Measurements from ENCODE around the gene MTA2.

Gene MTA2

GRCh38 chr11:62548545-62549335 lies 52.9 kb downstream of the MTA2 start:
- Histone ChIP-seq H3K9ac (ENCODE audit: low read length in 5 of 5) (no peak overlapping the region), H3K9me3 (ENCODE audit: control insufficient read depth in 5 of 5, low read length in 5 of 5) (no peaks in the 10 kb centered on the region), H3K36me3 (ENCODE audit: control insufficient read depth in 5 of 5, insufficient read depth in 5 of 5, low read length in 5 of 5) (no peaks in the 10 kb centered on the region), H3K27ac (ENCODE audit: low read depth, low read length) (no peak overlapping the region), H3K4me3 (ENCODE audit: low read depth in 1 of 5, low read length in 5 of 5) (no peak overlapping the region), H3K4me1 (ENCODE audit: control insufficient read depth in 5 of 5, insufficient read depth in 5 of 5, low read length in 5 of 5) (peaks cover 9 to 83% (median 58%) of the 10 kb centered on the region in 5 donors), H3K27me3 (ENCODE audit: control insufficient read depth in 5 of 5, insufficient read depth in 4 of 5, low read length in 5 of 5) (no peaks in the 10 kb centered on the region)

DNA sequence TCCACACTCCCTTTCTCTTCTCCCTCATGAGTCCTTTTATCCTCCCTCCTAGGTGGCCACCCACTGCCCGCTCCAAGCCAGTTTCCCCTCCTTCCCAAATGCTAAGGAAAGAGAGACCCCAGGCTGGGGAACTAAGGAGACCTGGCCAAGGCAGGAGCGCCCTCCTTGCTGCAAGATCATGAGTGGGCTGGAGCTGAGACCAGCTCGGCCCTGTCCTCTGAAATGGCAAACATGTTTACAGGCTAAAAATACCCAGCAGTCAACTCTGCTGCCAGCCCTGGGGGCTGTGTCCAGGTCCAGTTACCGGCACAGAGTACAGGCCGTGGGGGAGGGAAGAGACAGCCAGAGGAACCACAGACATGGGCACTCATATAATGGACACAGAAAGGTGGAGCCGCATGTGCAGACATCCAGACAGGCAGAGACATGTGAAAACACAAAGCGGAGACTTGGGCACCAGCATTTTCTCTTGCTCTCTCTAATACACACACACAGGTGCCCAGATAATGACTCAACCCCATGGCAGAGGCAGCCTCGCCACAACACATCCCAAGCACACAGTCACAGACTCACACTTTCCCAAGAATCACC lies 53.9 kb downstream of the MTA2 start:
- H3K9ac ChIP-seq (ENCODE audit: low read length in 5 of 5) = peak overlapping the region; percentile 38 to 84 (median 54)

GRCh38 chr11:62546929-62547625 lies 54.6 kb downstream of the MTA2 start:
- Histone ChIP-seq H3K9ac (ENCODE audit: low read length in 5 of 5) (peak overlapping the region; percentile 56 to 84 (median 75)), H3K4me1 (ENCODE audit: control insufficient read depth in 5 of 5, insufficient read depth in 5 of 5, low read length in 5 of 5) (peaks cover 7 to 83% (median 58%) of the 10 kb centered on the region in 5 donors), H3K4me3 (ENCODE audit: low read depth in 1 of 5, low read length in 5 of 5) (peak overlapping the region; percentile 72 to 100 (median 93)), H3K9me3 (ENCODE audit: control insufficient read depth in 5 of 5, low read length in 5 of 5) (no peaks in the 10 kb centered on the region), H3K27ac (ENCODE audit: low read depth, low read length) (peak overlapping the region; percentile 100), H3K27me3 (ENCODE audit: control insufficient read depth in 5 of 5, insufficient read depth in 4 of 5, low read length in 5 of 5) (no peaks in the 10 kb centered on the region), H3K36me3 (ENCODE audit: control insufficient read depth in 5 of 5, insufficient read depth in 5 of 5, low read length in 5 of 5) (peaks cover 0 to 3% (median 0%) of the 10 kb centered on the region in 5 donors)

More for the DNA sequence above, 53.9 kb downstream of the MTA2 start:
- Histone ChIP-seq H3K4me1 (ENCODE audit: control insufficient read depth in 5 of 5, insufficient read depth in 5 of 5, low read length in 5 of 5) (peaks cover 5 to 83% (median 58%) of the 10 kb centered on the region in 5 donors), H3K36me3 (ENCODE audit: control insufficient read depth in 5 of 5, insufficient read depth in 5 of 5, low read length in 5 of 5) (no peaks in the 10 kb centered on the region), H3K27ac (ENCODE audit: low read depth, low read length) (peak overlapping the region; percentile 100), H3K9me3 (ENCODE audit: control insufficient read depth in 5 of 5, low read length in 5 of 5) (no peaks in the 10 kb centered on the region), H3K27me3 (ENCODE audit: control insufficient read depth in 5 of 5, insufficient read depth in 4 of 5, low read length in 5 of 5) (no peaks in the 10 kb centered on the region), H3K4me3 (ENCODE audit: low read depth in 1 of 5, low read length in 5 of 5) (peak overlapping the region; percentile 66 to 100 (median 85))

GRCh38 chr11:62546244-62546928 lies 55.3 kb downstream of the MTA2 start, which contains the start of gene AHNAK:
Gene AHNAK (minus strand): TSS chr11:62546806. CDS start chr11:62536098, 10,708 bp downstream.
- no peaks in the 10 kb centered on the region for H3K27me3 ChIP-seq (ENCODE audit: control insufficient read depth in 5 of 5, insufficient read depth in 4 of 5, low read length in 5 of 5)
- H3K4me3 ChIP-seq (ENCODE audit: low read depth in 1 of 5, low read length in 5 of 5) = peak within 1 kb of the TSS; percentile 93 to 100 (median 97)
- peak within 1 kb of the TSS; percentile 100 for H3K27ac ChIP-seq (ENCODE audit: low read depth, low read length)
- peak within 1 kb of the TSS; percentile 87 to 99 (median 99) for H3K9ac ChIP-seq (ENCODE audit: low read length in 5 of 5)
- H3K36me3 ChIP-seq (ENCODE audit: control insufficient read depth in 5 of 5, insufficient read depth in 5 of 5, low read length in 5 of 5) = peaks cover 0 to 4% (median 3%) of the 10 kb centered on the region in 5 donors
- no peaks in the 10 kb centered on the region for H3K9me3 ChIP-seq (ENCODE audit: control insufficient read depth in 5 of 5, low read length in 5 of 5)
- peaks cover 10 to 83% (median 58%) of the 10 kb centered on the region in 5 donors for H3K4me1 ChIP-seq (ENCODE audit: control insufficient read depth in 5 of 5, insufficient read depth in 5 of 5, low read length in 5 of 5)

DNA sequence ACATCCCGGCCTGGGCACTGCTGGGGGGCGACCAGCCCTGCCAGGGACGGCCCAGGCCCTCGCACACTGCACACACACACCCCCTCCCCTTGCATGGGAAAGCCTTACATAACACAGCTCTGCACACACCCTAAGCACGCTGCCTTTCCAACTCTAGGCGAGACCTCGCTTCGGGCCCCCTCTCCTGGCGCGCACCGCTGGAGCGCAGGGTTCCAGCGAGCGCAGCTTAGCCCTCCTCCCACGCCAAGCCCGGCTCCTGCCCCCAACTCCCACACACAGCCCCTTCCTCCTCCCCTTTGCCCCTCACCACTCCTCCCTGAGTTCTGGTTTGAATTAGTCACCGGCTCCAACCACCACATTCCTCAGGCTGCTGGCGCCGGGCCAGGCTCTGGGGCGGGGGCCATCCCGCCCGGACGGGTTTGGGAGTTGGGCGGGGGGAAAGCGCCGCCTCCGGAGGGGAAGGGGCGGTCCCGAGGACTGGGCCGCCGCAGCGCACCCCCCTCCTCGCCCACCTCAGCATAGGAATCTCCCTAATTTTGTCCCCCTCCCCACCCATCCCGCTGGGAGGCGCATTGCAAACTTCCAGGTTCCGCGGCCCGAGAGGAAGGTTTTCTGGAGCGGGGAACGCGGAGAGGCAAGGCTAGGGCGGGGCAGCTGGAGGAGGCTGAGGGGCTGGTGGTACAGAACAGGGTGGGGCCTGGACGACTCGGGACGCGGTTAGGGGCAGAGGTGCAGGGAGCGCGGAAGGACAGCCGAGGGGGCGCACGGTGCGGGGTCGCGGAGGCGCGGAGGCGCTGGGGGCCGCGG lies 56.0 kb downstream of the MTA2 start:
- H3K9me3 ChIP-seq (ENCODE audit: control insufficient read depth in 5 of 5, low read length in 5 of 5) = no peaks in the 10 kb centered on the region
- peak overlapping the region; percentile 100 for H3K27ac ChIP-seq (ENCODE audit: low read depth, low read length)
- peak overlapping the region; percentile 93 to 100 (median 97) for H3K4me3 ChIP-seq (ENCODE audit: low read depth in 1 of 5, low read length in 5 of 5)
- H3K4me1 ChIP-seq (ENCODE audit: control insufficient read depth in 5 of 5, insufficient read depth in 5 of 5, low read length in 5 of 5) = peaks cover 15 to 83% (median 61%) of the 10 kb centered on the region in 5 donors
- H3K36me3 ChIP-seq (ENCODE audit: control insufficient read depth in 5 of 5, insufficient read depth in 5 of 5, low read length in 5 of 5) = peaks cover 0 to 5% (median 3%) of the 10 kb centered on the region in 5 donors
- H3K27me3 ChIP-seq (ENCODE audit: control insufficient read depth in 5 of 5, insufficient read depth in 4 of 5, low read length in 5 of 5) = no peaks in the 10 kb centered on the region
- H3K9ac ChIP-seq (ENCODE audit: low read length in 5 of 5) = peak overlapping the region; percentile 98 to 99 (median 99)

GRCh38 chr11:62544581-62545436 lies 56.9 kb downstream of the MTA2 start:
- no peaks in the 10 kb centered on the region for H3K27me3 ChIP-seq (ENCODE audit: control insufficient read depth in 5 of 5, insufficient read depth in 4 of 5, low read length in 5 of 5)
- H3K4me3 ChIP-seq (ENCODE audit: low read depth in 1 of 5, low read length in 5 of 5) = peak overlapping the region; percentile 93 to 100 (median 97)
- H3K9me3 ChIP-seq (ENCODE audit: control insufficient read depth in 5 of 5, low read length in 5 of 5) = no peaks in the 10 kb centered on the region
- H3K27ac ChIP-seq (ENCODE audit: low read depth, low read length) = peak overlapping the region; percentile 100
- peaks cover 0 to 5% (median 3%) of the 10 kb centered on the region in 5 donors for H3K36me3 ChIP-seq (ENCODE audit: control insufficient read depth in 5 of 5, insufficient read depth in 5 of 5, low read length in 5 of 5)
- H3K9ac ChIP-seq (ENCODE audit: low read length in 5 of 5) = peak overlapping the region; percentile 98 to 99 (median 99)
- peaks cover 21 to 86% (median 69%) of the 10 kb centered on the region in 5 donors for H3K4me1 ChIP-seq (ENCODE audit: control insufficient read depth in 5 of 5, insufficient read depth in 5 of 5, low read length in 5 of 5)

DNA sequence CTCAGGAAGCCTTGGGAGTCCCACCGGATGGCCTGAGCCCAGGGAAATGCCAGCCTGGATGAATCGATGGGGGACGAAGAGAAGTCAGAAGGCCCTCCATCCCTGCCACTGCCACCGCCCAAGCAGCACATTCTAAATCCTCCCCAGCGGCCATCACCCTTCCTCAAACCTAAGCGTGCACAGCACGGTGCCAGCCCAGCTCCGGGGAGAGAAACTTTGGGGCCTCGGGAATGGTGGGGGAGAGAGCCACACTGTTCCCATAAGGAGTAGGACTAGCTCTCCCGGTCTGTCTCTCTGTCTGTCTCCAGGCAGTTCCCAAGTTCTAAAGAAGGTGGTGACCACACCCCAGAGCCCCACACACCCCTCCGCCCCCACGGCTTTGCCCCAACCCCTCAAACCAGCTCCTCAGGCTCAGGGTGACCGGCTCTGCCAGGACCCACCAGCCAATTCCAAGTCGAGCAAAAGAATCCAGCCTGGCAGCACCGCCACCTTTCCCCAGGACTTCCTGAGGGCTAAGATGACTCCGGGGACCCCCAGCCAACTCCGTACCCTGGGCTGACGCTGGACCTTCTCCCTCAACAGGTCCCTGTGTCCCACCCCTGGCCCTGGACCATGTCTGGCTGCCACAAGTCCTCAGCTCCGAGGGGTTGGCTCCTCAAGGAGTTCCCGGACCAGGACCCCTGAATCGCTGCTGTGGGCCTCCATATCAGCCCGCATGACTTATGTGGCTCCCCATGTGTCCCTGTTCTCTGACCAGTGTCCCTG lies 57.8 kb downstream of the MTA2 start:
- no peaks in the 10 kb centered on the region for H3K9me3 ChIP-seq (ENCODE audit: control insufficient read depth in 5 of 5, low read length in 5 of 5)
- peak overlapping the region; percentile 98 to 99 (median 99) for H3K9ac ChIP-seq (ENCODE audit: low read length in 5 of 5)
- peaks cover 28 to 86% (median 76%) of the 10 kb centered on the region in 5 donors for H3K4me1 ChIP-seq (ENCODE audit: control insufficient read depth in 5 of 5, insufficient read depth in 5 of 5, low read length in 5 of 5)
- peaks cover 0 to 8% (median 5%) of the 10 kb centered on the region in 5 donors for H3K36me3 ChIP-seq (ENCODE audit: control insufficient read depth in 5 of 5, insufficient read depth in 5 of 5, low read length in 5 of 5)
- peak overlapping the region; percentile 93 to 100 (median 97) for H3K4me3 ChIP-seq (ENCODE audit: low read depth in 1 of 5, low read length in 5 of 5)
- no peaks in the 10 kb centered on the region for H3K27me3 ChIP-seq (ENCODE audit: control insufficient read depth in 5 of 5, insufficient read depth in 4 of 5, low read length in 5 of 5)
- H3K27ac ChIP-seq (ENCODE audit: low read depth, low read length) = peak overlapping the region; percentile 100
